NCI-H2107 (cell line): ENCODE measurements around the gene N4BP3.
"Not testable (repeated sequence)": the region's sequence is repeated elsewhere in the genome, so short reads cannot be mapped to it uniquely, and the experiment has no call there.

Source experiments
- DNase-seq: peaks from one replicate; lab custom pipeline; 2025; lab: John Stamatoyannopoulos, UW

The N4BP3 gene

GRCh38 chr5:178113141-178113787 is at the start of gene N4BP3:
TSS of gene N4BP3 (plus strand) at chr5:178113532. CDS start at chr5:178119584, 6,052 bp downstream.
- DNase-seq = peak; percentile 56

GRCh38 chr5:178067755-178068154 is 45.6 kb upstream of the N4BP3 start:
- DNase-seq = no peak

- DNase-seq = peak; percentile 55
Measured at GRCh38 chr5:178068293-178068692, 45.0 kb upstream of the N4BP3 start.

- peak; percentile 25 for DNase-seq
Measured at GRCh38 chr5:178069909-178070308, 43.4 kb upstream of the N4BP3 start.

GRCh38 chr5:178071108-178071507 is 42.2 kb upstream of the N4BP3 start:
- DNase-seq = no peak

GRCh38 chr5:178072749-178073148 is 40.6 kb upstream of the N4BP3 start:
- DNase-seq = no peak

- no peak for DNase-seq
Measured at GRCh38 chr5:178074266-178074952, 38.9 kb upstream of the N4BP3 start.

DNA sequence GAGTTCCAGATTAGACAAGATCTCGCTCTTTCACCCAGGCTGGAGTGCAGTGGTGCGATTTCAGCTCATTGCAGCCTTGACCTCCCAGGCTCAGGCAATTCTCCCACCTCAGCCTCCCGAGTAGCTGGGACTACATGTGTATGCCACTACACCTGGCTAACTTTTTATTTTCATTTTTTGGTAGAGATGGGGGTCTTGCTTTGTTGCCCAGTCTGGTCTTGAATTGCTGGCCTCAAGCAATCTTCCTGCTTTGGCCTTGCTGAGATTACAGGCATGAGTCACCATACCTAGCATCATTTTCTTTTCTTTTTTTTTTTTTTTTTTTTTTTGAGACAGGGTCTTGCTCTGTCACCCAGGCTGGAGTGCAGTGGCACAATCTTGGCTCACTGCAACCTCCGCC is 36.4 kb upstream of the N4BP3 start:
- DNase-seq = not testable (repeated sequence)

DNA sequence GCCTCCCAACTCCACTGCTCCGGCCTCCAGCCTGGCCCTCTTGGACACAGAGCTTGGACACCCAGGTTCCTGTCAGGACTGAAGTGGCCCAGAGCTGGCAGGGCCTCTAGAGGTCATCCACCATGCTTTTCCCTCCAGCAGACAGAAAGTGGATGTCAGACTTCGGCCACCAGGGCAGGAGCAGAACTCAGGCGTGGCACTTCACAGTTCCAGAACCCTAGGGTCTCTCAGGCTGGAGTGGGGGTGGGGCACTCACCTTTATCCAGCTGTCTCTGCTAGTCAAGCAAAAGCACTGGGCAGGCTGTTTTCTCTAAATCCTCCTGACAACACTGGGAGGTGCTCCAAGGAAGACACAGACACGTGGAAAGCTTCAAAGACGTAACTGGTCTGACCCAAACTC is 35.6 kb upstream of the N4BP3 start:
- no peak for DNase-seq

DNA sequence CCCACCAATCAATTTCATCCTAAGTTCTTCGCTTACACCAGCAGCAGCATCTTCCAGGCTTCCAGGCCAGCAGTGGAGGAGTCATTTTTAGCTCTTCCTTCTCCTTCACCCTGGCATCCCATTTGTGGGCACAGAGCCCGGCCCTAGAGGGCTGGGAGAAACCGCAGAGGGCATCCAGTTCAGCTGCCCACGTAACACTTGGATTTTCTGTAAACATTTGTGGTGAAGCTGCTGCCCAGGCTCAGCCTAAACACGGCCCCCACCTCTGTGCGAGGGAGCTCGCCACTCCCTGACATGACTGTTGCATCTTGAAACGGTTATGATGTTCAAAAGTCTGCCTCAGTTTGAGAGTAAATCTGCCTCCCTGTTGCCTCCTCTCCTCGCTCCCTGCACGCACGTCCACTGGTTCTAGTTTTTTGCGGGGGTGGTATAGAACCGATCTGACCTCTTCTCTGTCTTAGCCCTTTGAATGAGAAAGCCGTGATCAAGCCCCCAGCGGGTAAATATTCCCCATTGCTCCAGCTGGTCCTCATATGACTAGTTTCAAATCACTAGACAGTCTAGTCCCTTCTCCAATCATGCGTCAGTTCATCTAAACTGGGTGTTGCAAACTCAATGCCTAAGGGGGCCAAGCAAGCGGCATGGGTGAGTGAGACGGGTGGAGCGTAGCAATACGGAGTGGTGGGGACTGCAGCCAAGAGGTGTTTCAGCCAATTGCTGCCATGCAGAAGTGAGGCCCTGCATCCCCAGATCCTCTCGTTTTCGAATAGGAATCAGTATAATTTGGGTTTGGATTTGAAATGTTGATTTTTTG is 34.9 kb upstream of the N4BP3 start:
- DNase-seq = no peak

- DNase-seq = no peak
Measured at GRCh38 chr5:178080056-178080455, 33.3 kb upstream of the N4BP3 start.

- DNase-seq = no peak
Measured at GRCh38 chr5:178080618-178081410, 32.5 kb upstream of the N4BP3 start.

DNA sequence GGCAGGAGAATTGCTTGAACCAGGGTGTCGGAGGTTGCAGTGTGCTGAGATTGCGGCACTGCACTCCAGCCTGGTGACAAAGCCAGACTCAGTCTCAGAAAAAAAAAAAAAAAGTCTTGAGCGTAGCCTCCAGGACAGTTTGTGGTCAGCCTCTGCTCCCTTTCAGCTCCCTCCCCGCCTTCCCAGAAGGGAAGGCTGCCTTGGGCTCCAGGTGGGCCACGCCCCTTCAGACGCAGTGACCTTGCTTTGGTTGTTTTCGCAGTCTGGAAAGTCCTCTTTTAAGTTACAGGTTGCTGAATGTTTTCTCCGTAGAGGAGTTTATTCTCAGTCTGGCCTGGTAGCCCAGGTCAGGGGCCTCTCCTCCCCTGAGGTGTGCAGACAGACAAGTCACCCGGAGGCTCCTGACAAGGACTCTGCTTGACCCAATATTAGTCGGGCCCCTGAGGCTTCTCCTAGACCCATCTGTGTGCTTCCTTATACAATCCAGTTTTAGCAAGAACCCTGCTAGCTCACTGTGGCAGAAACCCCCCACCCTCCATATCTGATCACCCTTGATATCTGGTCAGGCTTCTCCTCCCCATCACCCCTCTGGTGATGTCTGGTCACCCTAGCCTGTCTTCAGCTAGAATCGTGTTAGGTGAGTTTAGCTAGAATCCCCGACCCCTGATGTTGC is 31.6 kb upstream of the N4BP3 start:
- DNase-seq = no peak

DNA sequence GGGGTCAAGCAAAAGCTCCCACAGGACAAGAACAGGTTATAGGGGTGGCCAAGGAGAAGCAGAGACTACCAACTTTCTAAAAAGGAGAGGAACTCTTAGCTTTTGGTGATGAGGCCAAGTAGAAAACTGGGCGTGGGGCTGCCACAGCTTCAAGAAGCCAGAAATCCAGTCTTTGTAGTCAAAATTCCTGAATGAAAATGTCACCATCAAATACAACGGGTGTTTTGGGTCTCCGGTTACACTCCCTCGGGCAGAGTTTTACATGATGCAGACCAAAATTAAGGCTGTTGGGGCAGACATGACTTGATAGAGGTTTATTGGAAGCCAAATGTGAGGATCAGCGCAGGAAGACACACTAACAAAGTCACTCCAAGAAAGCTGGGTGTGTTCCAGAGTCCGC is 29.4 kb upstream of the N4BP3 start:
- DNase-seq = no peak

DNA sequence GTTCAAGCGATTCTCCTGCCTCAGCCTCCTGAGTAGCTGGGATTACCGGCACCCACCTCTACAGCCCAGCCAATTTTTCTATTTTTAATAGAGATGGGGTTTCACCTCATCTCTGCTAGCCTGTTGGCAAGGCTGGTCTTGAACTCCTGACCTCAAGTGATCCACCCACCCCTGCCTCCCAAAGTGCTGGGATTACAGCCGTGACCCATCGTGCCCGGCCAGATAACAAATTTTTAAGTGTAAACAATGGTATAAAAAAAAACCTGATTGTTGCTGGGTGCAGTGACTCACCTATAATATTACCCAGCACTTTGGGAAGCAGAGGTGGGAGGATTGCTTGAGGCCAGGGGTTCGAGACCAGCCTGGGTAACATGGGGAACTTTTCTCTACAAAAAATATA is 28.0 kb upstream of the N4BP3 start:
- no peak for DNase-seq

- DNase-seq = no peak
Measured at GRCh38 chr5:178086266-178086665, 27.1 kb upstream of the N4BP3 start.

DNA sequence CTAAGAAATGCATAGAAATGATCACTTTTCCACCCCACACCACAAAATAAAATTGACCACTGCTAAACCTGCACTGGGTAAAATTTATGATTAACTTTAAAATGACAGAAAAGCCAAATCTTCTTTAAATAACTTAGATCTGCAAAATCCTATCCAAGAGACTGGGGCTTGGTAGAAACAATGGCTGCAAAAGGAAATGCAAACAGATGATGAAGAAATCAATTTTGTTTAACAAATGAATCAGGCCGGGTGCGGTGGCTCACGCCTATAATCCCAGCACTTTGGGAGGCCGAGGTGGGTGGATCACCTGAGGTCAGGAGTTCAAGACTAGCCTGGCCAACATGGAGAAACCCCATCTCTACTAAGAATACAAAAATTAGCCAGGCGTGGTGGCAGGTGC is 26.1 kb upstream of the N4BP3 start:
- not testable (repeated sequence) for DNase-seq

GRCh38 chr5:178090856-178091255 is 22.5 kb upstream of the N4BP3 start:
- DNase-seq = no peak

DNA sequence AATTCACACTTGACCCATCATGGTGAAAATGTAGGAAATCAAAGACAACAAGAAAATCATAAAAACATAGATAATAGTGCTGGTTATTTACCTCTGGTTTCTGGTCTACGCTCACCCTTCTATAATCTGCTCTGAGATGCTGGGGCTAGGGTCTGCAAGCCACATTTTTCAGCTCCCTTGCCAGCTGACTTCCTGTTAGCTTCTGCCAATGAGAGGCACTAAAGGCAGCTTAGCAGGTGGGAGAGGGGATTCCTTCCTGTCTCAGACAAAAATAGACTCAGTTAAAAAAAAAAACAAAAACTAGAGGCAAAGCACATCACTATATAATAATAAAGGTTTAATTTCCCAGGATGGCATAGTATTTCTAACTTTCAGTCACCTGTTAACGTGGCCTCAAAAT is 20.2 kb upstream of the N4BP3 start:
- no peak for DNase-seq

DNA sequence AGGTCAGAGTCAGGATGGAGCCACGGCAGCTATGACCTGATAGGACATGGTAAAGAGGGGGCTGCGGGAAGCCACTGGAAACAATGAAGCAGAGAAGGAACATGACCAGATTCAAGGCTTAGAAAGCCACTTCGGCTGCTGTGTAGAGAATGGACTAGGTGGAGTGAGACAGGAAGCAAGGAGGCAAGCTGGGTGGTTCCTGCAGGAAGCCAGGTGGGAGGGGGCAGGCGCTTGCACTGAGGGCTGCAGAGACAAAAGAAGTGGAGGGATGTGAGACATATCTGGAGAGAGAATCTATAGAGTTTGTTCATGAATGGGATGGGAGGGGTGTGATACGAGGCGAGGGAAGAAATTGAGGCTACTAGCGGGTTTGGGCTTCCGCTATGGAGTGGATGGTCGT is 19.0 kb upstream of the N4BP3 start:
- no peak for DNase-seq

DNA sequence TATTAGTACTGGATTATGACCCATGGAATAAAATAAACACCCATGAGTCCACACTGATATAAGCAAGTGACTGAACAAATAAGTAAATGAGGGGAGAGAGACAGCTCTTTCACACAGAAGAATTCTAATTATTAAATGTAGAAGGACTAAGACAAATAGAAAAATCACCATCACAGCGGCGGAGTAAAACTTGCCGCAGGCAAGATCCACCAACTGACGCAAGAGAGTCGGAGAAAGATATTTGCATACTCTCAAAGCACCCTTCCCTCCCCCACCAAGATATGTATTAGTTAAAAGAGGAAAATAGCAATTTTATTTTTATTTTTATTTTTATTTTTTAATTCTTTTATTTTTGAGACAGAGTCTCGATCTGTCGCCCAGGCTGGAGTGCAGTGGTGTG is 14.6 kb upstream of the N4BP3 start:
- no peak for DNase-seq

GRCh38 chr5:178103612-178104011 is 9.7 kb upstream of the N4BP3 start:
- DNase-seq = no peak
